Suprapubic skin (tissue), 3 donors: ENCODE results near the gene SF3B1.

Experiments
- EP300 ChIP-seq: sonication (generic); formaldehyde crosslinking; IDR thresholded peaks from one replicate; pipeline ENCODE4 v1.6.1; 2017; ENCODE audit warnings: antibody characterized with exemption
- TF ChIP-seq, protein P1 (sequence below), 2 donors: fragments of 200-600 bp in 1 of 2; fragments of 450-650 bp in 1 of 2; sonication (generic) in 1 of 2; IDR thresholded peaks; one replicate each; pipeline ENCODE4 v1.5.1; 2016 to 2019; ENCODE audit warnings: antibody characterized with exemption in 2 of 2, mild to moderate bottlenecking in 1 of 2, moderate library complexity in 1 of 2

DNA sequence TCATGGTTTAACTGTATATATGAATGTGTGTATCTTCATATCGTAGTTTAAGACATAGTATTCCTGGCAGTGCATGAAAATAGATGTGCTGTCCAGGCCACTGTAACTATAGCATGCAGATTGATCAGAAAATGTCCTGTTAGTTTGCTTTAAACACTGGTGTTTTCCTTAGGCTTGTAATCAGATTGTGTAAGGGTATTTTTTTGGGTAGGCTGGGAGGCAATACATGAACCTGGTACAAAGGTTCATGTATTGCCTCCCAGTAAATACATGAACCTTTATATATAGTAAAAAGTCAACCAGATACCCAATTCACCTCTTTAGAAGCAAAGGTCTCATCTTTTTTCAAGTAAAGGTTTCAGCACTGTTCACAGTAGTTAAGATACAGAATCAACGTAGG is 20.1 kb upstream of the SF3B1 start:
- TF ChIP-seq, protein P1, sequence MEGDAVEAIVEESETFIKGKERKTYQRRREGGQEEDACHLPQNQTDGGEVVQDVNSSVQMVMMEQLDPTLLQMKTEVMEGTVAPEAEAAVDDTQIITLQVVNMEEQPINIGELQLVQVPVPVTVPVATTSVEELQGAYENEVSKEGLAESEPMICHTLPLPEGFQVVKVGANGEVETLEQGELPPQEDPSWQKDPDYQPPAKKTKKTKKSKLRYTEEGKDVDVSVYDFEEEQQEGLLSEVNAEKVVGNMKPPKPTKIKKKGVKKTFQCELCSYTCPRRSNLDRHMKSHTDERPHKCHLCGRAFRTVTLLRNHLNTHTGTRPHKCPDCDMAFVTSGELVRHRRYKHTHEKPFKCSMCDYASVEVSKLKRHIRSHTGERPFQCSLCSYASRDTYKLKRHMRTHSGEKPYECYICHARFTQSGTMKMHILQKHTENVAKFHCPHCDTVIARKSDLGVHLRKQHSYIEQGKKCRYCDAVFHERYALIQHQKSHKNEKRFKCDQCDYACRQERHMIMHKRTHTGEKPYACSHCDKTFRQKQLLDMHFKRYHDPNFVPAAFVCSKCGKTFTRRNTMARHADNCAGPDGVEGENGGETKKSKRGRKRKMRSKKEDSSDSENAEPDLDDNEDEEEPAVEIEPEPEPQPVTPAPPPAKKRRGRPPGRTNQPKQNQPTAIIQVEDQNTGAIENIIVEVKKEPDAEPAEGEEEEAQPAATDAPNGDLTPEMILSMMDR (IDR thresholded peaks at IDR 0.05), result no peak
- no peak for TF ChIP-seq EP300
